Retinal pigment epithelial cell (primary cell): ENCODE results near the gene PGRMC1.
"Not testable (repeated sequence)": the region's sequence is repeated elsewhere in the genome, so short reads cannot be mapped to it uniquely, and the experiment has no call there.

ENCODE experiments used
- DNase-seq: peaks from one replicate; pipeline ENCODE4 v3.0.0-alpha.2; 2010; ENCODE audit warnings: low read depth
- H3K4me3 ChIP-seq: 2 replicates; pipeline ENCODE4 v1.5.1; 2011; ENCODE audit warnings: mild to moderate bottlenecking, low read length, control low read depth, moderate library complexity
- TF ChIP-seq, protein P1 (sequence below): conservative IDR thresholded peaks from 2 replicates; pipeline ENCODE4 v1.5.1; 2011; ENCODE audit warnings: low read depth, low read length, control low read depth, inconsistent platforms

Gene PGRMC1

DNA sequence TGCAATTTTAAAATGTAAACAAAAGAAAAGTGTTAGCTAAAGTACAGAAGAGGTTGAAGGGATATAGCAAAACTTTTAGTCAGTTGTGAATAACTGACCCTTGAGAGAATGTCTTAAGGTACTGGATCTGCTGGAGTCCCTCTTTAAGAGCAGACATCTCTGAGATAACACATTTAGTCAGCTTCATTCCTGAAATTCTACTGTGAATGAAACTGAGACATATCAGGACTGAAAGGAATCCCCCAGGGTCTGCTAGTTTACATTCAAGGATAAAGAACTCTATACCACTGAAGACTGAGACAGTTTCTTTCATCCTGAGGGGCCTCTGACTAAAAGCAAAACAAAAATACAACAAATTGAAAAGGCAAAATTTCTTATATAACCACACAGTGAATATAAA, 54.4 kb downstream of the PGRMC1 start:
- TF ChIP-seq, protein P1, sequence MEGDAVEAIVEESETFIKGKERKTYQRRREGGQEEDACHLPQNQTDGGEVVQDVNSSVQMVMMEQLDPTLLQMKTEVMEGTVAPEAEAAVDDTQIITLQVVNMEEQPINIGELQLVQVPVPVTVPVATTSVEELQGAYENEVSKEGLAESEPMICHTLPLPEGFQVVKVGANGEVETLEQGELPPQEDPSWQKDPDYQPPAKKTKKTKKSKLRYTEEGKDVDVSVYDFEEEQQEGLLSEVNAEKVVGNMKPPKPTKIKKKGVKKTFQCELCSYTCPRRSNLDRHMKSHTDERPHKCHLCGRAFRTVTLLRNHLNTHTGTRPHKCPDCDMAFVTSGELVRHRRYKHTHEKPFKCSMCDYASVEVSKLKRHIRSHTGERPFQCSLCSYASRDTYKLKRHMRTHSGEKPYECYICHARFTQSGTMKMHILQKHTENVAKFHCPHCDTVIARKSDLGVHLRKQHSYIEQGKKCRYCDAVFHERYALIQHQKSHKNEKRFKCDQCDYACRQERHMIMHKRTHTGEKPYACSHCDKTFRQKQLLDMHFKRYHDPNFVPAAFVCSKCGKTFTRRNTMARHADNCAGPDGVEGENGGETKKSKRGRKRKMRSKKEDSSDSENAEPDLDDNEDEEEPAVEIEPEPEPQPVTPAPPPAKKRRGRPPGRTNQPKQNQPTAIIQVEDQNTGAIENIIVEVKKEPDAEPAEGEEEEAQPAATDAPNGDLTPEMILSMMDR: no peak
- H3K4me3 ChIP-seq: no peak overlapping the region
- no peak for DNase-seq

DNA sequence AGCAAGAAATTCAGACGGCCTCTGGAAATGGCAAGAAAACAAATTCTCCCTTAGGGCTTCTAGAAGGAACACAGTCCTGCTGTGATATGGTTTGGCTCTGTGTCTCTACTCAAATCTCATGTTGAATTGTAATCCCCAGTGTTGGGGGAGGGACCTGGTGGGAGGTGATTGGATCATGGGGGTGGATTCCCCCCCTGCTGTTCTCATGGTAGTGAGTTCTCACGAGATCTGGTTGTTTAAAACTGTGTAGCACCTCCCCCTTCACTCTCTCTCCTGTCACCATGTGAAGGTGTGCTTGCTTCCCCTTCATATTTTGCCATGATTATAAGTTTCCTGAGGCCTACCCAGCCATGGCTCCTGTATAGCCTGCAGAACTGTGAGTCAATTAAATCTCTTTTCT, 55.2 kb downstream of the PGRMC1 start:
- DNase-seq, H3K4me3 ChIP-seq: not testable (repeated sequence)

GRCh38 chrX:119292445-119292844, 56.4 kb downstream of the PGRMC1 start:
- no peak overlapping the region for H3K4me3 ChIP-seq
- DNase-seq: no peak
- TF ChIP-seq, protein P1: no peak
